Mucosa of rectum (tissue), 2 donors: ENCODE measurements around the gene MAGI1.

ENCODE experiments used
- H3K27ac ChIP-seq, 2 donors: one replicate each; pipeline ENCODE4 v1.7.0; 2013; ENCODE audit warnings: inconsistent platforms in 2 of 2, low read depth in 2 of 2, low read length in 2 of 2
- H3K27me3 ChIP-seq, 2 donors: one replicate each; pipeline ENCODE4 v1.7.0; 2013; ENCODE audit warnings: low read length in 2 of 2; ENCODE audit not compliant: control insufficient read depth in 2 of 2, insufficient read depth in 2 of 2
- H3K36me3 ChIP-seq, 2 donors: one replicate each; pipeline ENCODE4 v1.7.0; 2013; ENCODE audit warnings: low read length in 2 of 2; ENCODE audit not compliant: control insufficient read depth in 2 of 2, insufficient read depth in 2 of 2
- H3K4me1 ChIP-seq, 2 donors: one replicate each; pipeline ENCODE4 v1.7.0; 2013; ENCODE audit warnings: low read length in 2 of 2, mild to moderate bottlenecking in 1 of 2; ENCODE audit not compliant: control insufficient read depth in 2 of 2, insufficient read depth in 2 of 2
- H3K4me3 ChIP-seq, 2 donors: one replicate each; pipeline ENCODE4 v1.7.0; 2013; ENCODE audit warnings: low read length in 2 of 2
- H3K9ac ChIP-seq, 2 donors: one replicate each; pipeline ENCODE4 v1.7.0; 2013; ENCODE audit warnings: low read length in 2 of 2, low read depth in 1 of 2, mild to moderate bottlenecking in 1 of 2
- H3K9me3 ChIP-seq, 2 donors: one replicate each; pipeline ENCODE4 v1.7.0; 2013; ENCODE audit warnings: low read length in 2 of 2; ENCODE audit not compliant: control insufficient read depth in 2 of 2
- donor health status: healthy.
- donor health status: Normal muscosa, but diverticular disease.

Gene MAGI1

GRCh38 chr3:65588884-65589283 is 449.8 kb downstream of the MAGI1 start:
- Histone ChIP-seq H3K4me3 (no peak overlapping the region), H3K27ac (no peak overlapping the region), H3K4me1 (no peaks in the 10 kb centered on the region), H3K9me3 (no peaks in the 10 kb centered on the region), H3K36me3 (no peaks in the 10 kb centered on the region), H3K9ac (no peak overlapping the region), H3K27me3 (no peaks in the 10 kb centered on the region)

GRCh38 chr3:65587650-65588439 is 450.9 kb downstream of the MAGI1 start:
- H3K27me3 ChIP-seq, result no peaks in the 10 kb centered on the region
- no peaks in the 10 kb centered on the region for H3K4me1 ChIP-seq
- no peak overlapping the region for H3K27ac ChIP-seq
- H3K9ac ChIP-seq, result no peak overlapping the region
- H3K4me3 ChIP-seq, result no peak overlapping the region
- no peaks in the 10 kb centered on the region for H3K9me3 ChIP-seq
- H3K36me3 ChIP-seq, result no peaks in the 10 kb centered on the region

- H3K4me3 ChIP-seq, result no peak overlapping the region
- no peaks in the 10 kb centered on the region for H3K27me3 ChIP-seq
- H3K36me3 ChIP-seq, result no peaks in the 10 kb centered on the region
- no peak overlapping the region for H3K27ac ChIP-seq
- H3K4me1 ChIP-seq, result no peaks in the 10 kb centered on the region
- H3K9me3 ChIP-seq, result no peaks in the 10 kb centered on the region
- H3K9ac ChIP-seq, result no peak overlapping the region
Measured at GRCh38 chr3:65584913-65585312, 453.8 kb downstream of the MAGI1 start.

- H3K9ac ChIP-seq, result no peak overlapping the region
- no peaks in the 10 kb centered on the region for H3K27me3 ChIP-seq
- H3K4me1 ChIP-seq, result no peaks in the 10 kb centered on the region
- no peak overlapping the region for H3K4me3 ChIP-seq
- H3K9me3 ChIP-seq, result no peaks in the 10 kb centered on the region
- H3K27ac ChIP-seq, result no peak overlapping the region
- H3K36me3 ChIP-seq, result no peaks in the 10 kb centered on the region
Measured at GRCh38 chr3:65584002-65584401, 454.7 kb downstream of the MAGI1 start.

GRCh38 chr3:65583188-65583587 is 455.5 kb downstream of the MAGI1 start:
- H3K27me3 ChIP-seq, result no peaks in the 10 kb centered on the region
- H3K4me1 ChIP-seq, result no peaks in the 10 kb centered on the region
- H3K27ac ChIP-seq, result no peak overlapping the region
- no peak overlapping the region for H3K4me3 ChIP-seq
- no peak overlapping the region for H3K9ac ChIP-seq
- H3K36me3 ChIP-seq, result no peaks in the 10 kb centered on the region
- no peaks in the 10 kb centered on the region for H3K9me3 ChIP-seq

- H3K4me1 ChIP-seq, result no peaks in the 10 kb centered on the region
- no peak overlapping the region for H3K27ac ChIP-seq
- no peaks in the 10 kb centered on the region for H3K27me3 ChIP-seq
- H3K36me3 ChIP-seq, result no peaks in the 10 kb centered on the region
- no peak overlapping the region for H3K4me3 ChIP-seq
- no peaks in the 10 kb centered on the region for H3K9me3 ChIP-seq
- no peak overlapping the region for H3K9ac ChIP-seq
Measured at GRCh38 chr3:65582012-65582717, 456.6 kb downstream of the MAGI1 start.

- no peak overlapping the region for H3K9ac ChIP-seq
- H3K27ac ChIP-seq, result no peak overlapping the region
- H3K9me3 ChIP-seq, result no peaks in the 10 kb centered on the region
- H3K36me3 ChIP-seq, result no peaks in the 10 kb centered on the region
- no peak overlapping the region for H3K4me3 ChIP-seq
- H3K27me3 ChIP-seq, result no peaks in the 10 kb centered on the region
- no peaks in the 10 kb centered on the region for H3K4me1 ChIP-seq
Measured at GRCh38 chr3:65581313-65581712, 457.4 kb downstream of the MAGI1 start.

- no peaks in the 10 kb centered on the region for H3K9me3 ChIP-seq
- H3K27me3 ChIP-seq, result no peaks in the 10 kb centered on the region
- H3K27ac ChIP-seq, result no peak overlapping the region
- H3K36me3 ChIP-seq, result no peaks in the 10 kb centered on the region
- H3K9ac ChIP-seq, result no peak overlapping the region
- no peaks in the 10 kb centered on the region for H3K4me1 ChIP-seq
- H3K4me3 ChIP-seq, result no peak overlapping the region
Measured at GRCh38 chr3:65578861-65579260, 459.9 kb downstream of the MAGI1 start.

- H3K4me3 ChIP-seq, result no peak overlapping the region
Measured at GRCh38 chr3:65577843-65578430, 460.8 kb downstream of the MAGI1 start.

GRCh38 chr3:65576966-65577365 is 461.8 kb downstream of the MAGI1 start:
- H3K9ac ChIP-seq, result no peak overlapping the region
- no peak overlapping the region for H3K27ac ChIP-seq
- no peaks in the 10 kb centered on the region for H3K9me3 ChIP-seq

More at GRCh38 chr3:65577843-65578430, 460.8 kb downstream of the MAGI1 start:
- Histone ChIP-seq H3K9ac (no peak overlapping the region), H3K9me3 (no peaks in the 10 kb centered on the region), H3K4me1 (no peaks in the 10 kb centered on the region), H3K36me3 (no peaks in the 10 kb centered on the region), H3K27me3 (no peaks in the 10 kb centered on the region), H3K27ac (no peak overlapping the region)

More at GRCh38 chr3:65576966-65577365, 461.8 kb downstream of the MAGI1 start:
- no peaks in the 10 kb centered on the region for H3K27me3 ChIP-seq
- H3K4me1 ChIP-seq, result no peaks in the 10 kb centered on the region
- H3K4me3 ChIP-seq, result no peak overlapping the region
- H3K36me3 ChIP-seq, result no peaks in the 10 kb centered on the region
